Femur (tissue), 1 donor: ENCODE measurements around the gene PPP3CA.
"Not testable (repeated sequence)": the region's sequence is repeated elsewhere in the genome, so short reads cannot be mapped to it uniquely, and the experiment has no call there.

Experiments
- DNase-seq: peaks from one replicate; pipeline ENCODE4 v3.0.0-alpha.2; 2017

Gene PPP3CA

GRCh38 chr4:101035487-101035886 lies 311.8 kb downstream of the PPP3CA start:
- DNase-seq, result no peak

GRCh38 chr4:101033986-101034385 lies 313.3 kb downstream of the PPP3CA start:
- DNase-seq, result no peak

- DNase-seq, result no peak
These were observed 314.8 kb downstream of the PPP3CA start for GRCh38 chr4:101032541-101032940.

- DNase-seq, result no peak
These were observed 315.4 kb downstream of the PPP3CA start for GRCh38 chr4:101031971-101032370.

DNA sequence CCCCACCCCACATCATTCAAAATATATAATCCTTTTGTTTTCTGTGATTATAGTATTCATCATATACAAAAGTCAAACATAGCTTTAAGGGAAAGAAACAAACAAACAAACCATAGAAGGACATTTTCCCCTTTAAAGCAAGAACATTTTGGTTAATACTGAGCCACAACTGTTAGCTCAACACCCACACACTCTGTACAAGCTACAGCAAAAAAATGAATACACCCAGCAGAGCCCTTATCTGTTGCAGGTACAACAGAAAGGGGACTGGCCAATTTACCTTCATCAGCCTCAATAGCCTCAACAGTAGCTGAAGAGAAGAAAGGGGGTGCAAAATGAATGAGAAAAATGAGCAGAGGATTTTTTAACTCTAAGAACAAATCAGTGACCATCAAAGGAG lies 318.4 kb downstream of the PPP3CA start:
- DNase-seq, result no peak

- DNase-seq, result no peak
These were observed 319.6 kb downstream of the PPP3CA start for GRCh38 chr4:101027721-101028120.

GRCh38 chr4:101025755-101026154 lies 321.6 kb downstream of the PPP3CA start:
- DNase-seq, result no peak

GRCh38 chr4:101022151-101023024 lies 324.9 kb downstream of the PPP3CA start:
- DNase-seq, result no peak

DNA sequence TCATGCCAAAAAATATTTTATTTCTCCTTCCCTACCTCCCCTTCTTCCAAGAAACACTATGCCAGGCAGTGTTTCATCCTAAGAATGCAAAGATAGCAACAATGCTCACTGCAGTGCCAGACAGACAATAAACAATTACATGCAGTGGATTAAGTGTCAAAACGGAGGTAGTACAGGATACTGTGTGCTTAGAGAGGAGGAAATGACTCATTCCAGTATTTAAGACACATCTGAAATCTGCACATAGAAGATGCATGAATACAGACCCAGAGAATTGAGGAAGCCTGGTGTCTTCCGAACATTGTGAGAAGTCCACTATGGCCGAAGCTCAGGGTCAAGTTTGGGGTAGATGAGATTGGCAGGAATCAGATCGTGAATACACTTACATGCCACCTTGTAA lies 326.4 kb downstream of the PPP3CA start:
- DNase-seq, result no peak

DNA sequence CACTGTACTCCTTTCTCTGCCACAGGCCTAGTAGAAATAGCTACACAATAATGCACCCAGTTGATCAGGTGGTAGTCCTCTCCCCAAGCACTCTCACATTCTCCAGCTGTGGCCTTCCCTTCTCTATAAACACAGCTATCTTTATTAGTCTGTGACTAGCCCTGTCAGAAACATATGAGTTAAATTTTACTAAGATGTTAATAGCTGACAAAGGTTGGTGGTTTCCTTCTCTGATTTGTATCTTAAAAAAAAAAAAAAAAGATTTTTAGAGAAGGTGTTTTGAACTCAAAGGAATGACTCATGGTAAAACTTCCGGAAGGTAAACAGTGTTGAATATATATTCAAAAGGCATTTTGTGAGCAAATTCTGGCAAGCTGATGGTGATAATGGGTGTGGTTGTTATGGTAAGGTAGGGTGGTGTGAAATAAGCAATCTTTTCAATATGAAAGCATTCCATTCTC lies 327.4 kb downstream of the PPP3CA start:
- DNase-seq, result no peak

- no peak for DNase-seq
These were observed 328.0 kb downstream of the PPP3CA start for GRCh38 chr4:101019313-101019712.

GRCh38 chr4:101018836-101019235 lies 328.5 kb downstream of the PPP3CA start:
- peak; percentile 27 for DNase-seq

GRCh38 chr4:101014417-101014816 lies 332.9 kb downstream of the PPP3CA start:
- DNase-seq, result no peak

DNA sequence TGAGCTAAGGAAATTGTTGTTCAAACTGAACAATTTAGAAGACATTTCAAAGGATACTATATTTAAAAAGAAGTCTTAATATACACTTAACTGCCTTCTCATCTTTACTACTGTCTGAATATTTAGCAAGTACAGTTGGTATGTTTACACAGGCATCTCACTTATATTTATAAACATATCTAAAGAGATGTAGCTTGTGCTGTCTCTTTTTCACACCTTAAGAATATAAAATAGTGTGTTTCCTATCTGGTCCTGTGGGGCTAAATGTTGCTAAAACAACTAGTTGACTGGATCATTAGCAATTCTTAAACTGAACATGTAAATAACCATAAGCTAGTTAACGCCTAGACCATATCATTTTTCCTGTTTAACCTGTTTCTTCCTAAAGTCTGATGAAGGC lies 336.3 kb downstream of the PPP3CA start:
- no peak for DNase-seq

GRCh38 chr4:101009471-101009870 lies 337.9 kb downstream of the PPP3CA start:
- DNase-seq, result no peak

GRCh38 chr4:101008503-101008902 lies 338.8 kb downstream of the PPP3CA start:
- no peak for DNase-seq

- DNase-seq, result no peak
These were observed 341.7 kb downstream of the PPP3CA start for GRCh38 chr4:101005659-101006058.

DNA sequence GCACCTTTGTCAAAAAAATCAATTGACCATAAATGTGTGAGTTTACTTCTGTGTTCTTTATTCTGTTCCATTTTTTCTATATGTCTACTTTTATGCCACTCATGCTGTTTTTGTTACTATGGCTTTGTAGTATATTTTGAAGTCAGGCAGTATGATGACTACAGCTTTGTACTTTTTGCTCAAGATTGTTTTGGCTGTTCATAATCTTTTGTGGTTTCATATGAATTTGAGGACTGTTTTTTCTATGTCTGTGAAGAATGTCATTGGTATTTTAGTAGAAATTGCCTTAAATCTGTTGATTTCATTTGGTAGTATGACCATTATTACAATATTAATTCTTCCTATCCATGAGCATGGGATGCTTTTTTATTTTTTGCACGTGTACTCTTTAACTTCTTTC lies 346.8 kb downstream of the PPP3CA start:
- DNase-seq, result no peak

DNA sequence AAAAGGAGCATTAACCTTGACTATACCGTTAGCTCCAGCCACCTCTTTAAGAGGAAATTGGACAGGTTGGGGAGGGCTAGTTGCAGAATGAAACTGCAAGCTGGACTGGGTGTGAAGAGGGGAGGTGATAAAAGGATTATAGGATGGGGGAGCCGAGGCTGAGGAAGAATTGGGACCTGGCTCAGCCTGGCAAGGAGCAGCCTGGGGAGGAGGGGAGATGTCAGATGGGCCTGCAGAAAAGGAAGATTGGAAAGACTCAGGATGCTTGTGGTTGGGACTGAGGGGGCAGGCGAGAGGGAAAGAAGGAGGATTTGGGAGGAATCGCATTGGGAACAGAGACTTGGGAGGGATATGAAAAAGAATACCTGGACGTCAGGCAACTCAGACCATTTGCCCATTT lies 351.7 kb downstream of the PPP3CA start:
- no peak for DNase-seq

DNA sequence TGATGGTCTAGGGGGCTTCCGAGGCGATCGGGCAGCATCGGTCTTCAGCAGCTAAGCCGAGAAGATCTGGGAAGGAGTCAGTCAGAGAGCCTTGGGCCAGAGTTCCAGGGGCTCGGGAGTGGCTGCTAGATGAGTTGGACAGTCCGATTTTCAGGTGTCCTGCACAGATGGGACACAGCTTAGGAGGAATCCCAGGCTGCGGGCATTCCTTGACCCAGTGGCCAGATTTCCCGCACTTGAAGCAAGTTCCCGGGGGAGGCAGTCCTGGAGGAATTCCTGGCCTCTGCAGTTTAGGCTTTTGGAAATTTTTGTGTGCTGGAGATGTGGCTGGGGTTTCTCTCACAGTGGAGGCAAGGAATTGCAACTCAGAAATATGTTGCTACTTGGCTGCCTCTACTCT lies 352.3 kb downstream of the PPP3CA start:
- DNase-seq, result not testable (repeated sequence)

DNA sequence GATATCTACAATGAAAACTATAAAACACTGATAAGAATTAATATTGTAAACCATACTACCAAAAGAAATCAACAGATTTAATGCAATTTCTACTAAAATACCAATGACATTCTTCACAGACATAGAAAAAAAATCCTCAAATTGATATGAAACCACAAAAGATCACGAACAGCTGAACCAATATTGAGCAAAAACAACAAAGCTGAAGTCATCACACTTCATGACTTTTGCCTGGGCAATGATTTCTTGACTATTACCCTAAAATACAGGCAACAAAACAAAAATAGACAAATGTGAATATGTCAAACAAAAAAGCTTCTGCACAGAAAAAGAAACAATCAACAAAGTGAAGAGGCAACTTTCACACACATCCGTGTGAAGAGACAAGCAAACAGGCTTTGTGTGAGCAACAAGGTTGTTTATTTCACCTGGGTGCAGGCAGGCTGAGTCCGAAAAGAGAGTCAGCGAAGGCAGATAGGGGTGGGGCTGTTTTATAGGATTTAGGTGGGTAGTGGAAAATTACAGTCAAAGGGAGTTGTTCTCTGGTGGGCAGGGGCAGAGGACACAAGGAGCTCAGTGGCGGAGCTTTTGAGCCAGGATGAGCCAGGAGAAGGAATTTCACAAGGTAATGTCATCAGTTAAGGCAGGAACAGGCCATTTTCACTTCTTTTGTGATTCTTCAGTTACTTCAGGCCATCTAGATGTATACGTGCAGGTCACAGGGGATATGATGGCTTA lies 355.8 kb downstream of the PPP3CA start:
- not testable (repeated sequence) for DNase-seq

DNA sequence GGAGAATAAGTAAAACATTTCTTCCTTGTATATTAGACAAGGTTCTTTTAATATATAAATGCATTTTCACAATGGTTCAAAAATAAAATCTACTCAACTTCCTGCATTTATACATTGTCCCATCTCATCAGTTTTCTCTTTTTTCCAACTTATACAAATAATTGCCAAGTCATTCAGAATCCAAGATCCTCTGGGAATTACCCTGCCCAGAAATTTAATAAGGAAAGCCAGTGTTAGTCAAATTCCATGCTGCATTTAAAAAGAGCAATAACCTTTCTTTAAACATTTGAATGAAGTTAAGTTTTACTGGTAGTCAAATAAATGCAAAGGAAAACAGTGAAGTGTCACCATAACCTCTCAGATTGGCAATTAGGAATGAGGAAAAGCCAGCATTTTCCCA lies 357.9 kb downstream of the PPP3CA start:
- DNase-seq, result no peak

- DNase-seq, result no peak
These were observed 358.4 kb downstream of the PPP3CA start for GRCh38 chr4:100988876-100989275.

GRCh38 chr4:100986360-100986868 lies 360.9 kb downstream of the PPP3CA start:
- no peak for DNase-seq
